Peyer's patch (tissue), 4 donors: Measurements from ENCODE around the gene DOK6. TPM values are rescaled to one million over a fixed set of nuclear protein-coding genes. Genes with fewer than 3 reads are reported as not detected.

ENCODE experiments used
- DNase-seq, 3 donors: peaks; one replicate each; pipeline ENCODE4 v3.0.0-alpha.2; 2017 to 2019
- H3K27ac ChIP-seq, 4 donors: fragments of 200-600 bp; sonication (generic); one replicate each; pipeline ENCODE4 v1.5.1; 2016 to 2019
- H3K27me3 ChIP-seq, 2 donors: fragments of 200-600 bp; sonication (generic); one replicate each; pipeline ENCODE4 v1.5.1; 2019
- H3K36me3 ChIP-seq, 3 donors: fragments of 200-600 bp; sonication (generic); one replicate each; pipeline ENCODE4 v1.5.1; 2016 to 2019
- H3K4me1 ChIP-seq, 4 donors: fragments of 200-600 bp; sonication (generic); one replicate each; pipeline ENCODE4 v1.5.1; 2016 to 2019
- H3K4me3 ChIP-seq, 4 donors: fragments of 200-600 bp; sonication (generic); 1 replicate in 3 of 4; 2 replicates in 1 of 4; pipeline ENCODE4 v1.5.1; 2016 to 2019; ENCODE audit warnings: mild to moderate bottlenecking in 1 of 4
- H3K9me3 ChIP-seq, 4 donors: fragments of 200-600 bp; sonication (generic); one replicate each; pipeline ENCODE4 v1.5.1; 2016 to 2019; ENCODE audit warnings: mild to moderate bottlenecking in 1 of 4
- CTCF ChIP-seq, 6 experiments: fragments of 450-650 bp in 4 of 6; fragments of 200-600 bp in 2 of 6; sonication (generic) in 1 of 6; IDR thresholded peaks; one replicate each; pipeline ENCODE4 v1.5.1; 2017 to 2019; ENCODE audit warnings: antibody characterized with exemption in 6 of 6, mild to moderate bottlenecking in 3 of 6, moderate library complexity in 1 of 6
- POLR2A ChIP-seq, 2 donors: fragments of 450-650 bp; IDR thresholded peaks; one replicate each; pipeline ENCODE4 v1.5.1; 2017; ENCODE audit warnings: antibody characterized with exemption in 2 of 2, mild to moderate bottlenecking in 2 of 2, moderate library complexity in 2 of 2
- total RNA-seq, 4 donors: library from RNA; depleted of rRNA; stranded (reverse); fragments of >200 nt; gene quantifications; one replicate each; pipeline ENCODE4 v1.1.0, GENCODE V29; 2016

Gene DOK6
- total RNA-seq, 4 donors from 2014 or later = 0.13 to 5.2 (median 0.50) TPM

DNA sequence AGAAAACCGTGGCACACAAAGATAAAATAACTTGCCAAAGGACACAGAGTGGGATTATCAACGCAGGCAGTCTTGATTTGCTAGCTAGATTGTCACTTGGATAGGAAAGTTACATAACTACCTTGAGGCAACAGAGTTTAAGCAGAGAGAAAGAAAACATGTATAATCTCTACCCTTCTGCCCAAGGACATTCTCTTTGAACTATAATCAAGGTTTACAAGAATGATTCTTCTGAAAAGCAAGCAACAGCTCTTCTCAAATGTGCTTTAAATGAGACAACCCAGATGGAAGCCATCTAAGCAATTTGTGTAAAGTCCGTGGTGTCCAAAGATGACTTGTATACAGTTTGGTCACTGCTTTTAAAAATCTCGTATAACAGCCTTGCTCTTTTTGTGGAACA is 369.6 kb downstream of the DOK6 start:
- H3K9me3 ChIP-seq = no peaks in the 10 kb centered on the region
- H3K4me3 ChIP-seq = no peak overlapping the region

GRCh38 chr18:69774831-69775230 is 374.1 kb downstream of the DOK6 start:
- H3K36me3 ChIP-seq = no peaks in the 10 kb centered on the region
- no peaks in the 10 kb centered on the region for H3K27me3 ChIP-seq
- no peak overlapping the region for H3K27ac ChIP-seq
- no peak overlapping the region for H3K4me3 ChIP-seq
- TF ChIP-seq POLR2A (IDR thresholded peaks at IDR 0.05) (no peak), CTCF (IDR thresholded peaks at IDR 0.05) (no peak)
- DNase-seq = no peak
- no peaks in the 10 kb centered on the region for H3K4me1 ChIP-seq
- H3K9me3 ChIP-seq = no peaks in the 10 kb centered on the region

More for the DNA sequence above, 369.6 kb downstream of the DOK6 start:
- DNase-seq = no peak
- TF ChIP-seq CTCF (IDR thresholded peaks at IDR 0.05) (no peak), POLR2A (IDR thresholded peaks at IDR 0.05) (no peak)
- Histone ChIP-seq H3K27me3 (no peaks in the 10 kb centered on the region), H3K36me3 (no peaks in the 10 kb centered on the region), H3K27ac (no peak overlapping the region), H3K4me1 (no peaks in the 10 kb centered on the region)

DNA sequence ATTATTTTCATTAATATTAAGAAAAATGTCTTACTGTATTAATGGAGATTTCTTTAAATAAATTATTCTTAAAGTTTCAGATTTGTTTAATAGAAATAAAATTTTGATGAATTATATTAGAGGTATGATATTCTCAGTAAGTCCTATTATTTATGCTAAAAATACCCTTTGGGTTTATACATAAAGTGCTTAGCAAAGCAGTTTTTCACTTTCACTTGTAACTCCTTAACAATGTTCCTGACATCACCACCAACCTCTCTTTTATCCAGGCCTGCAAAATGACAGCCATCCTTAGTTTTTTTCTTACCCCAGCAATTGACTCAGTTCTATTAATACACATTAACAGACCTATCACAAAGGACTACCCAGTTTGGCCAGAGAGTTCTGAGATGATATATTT is 376.6 kb downstream of the DOK6 start:
- Histone ChIP-seq H3K4me1 (no peaks in the 10 kb centered on the region), H3K27ac (no peak overlapping the region), H3K36me3 (no peaks in the 10 kb centered on the region), H3K9me3 (no peaks in the 10 kb centered on the region), H3K4me3 (no peak overlapping the region), H3K27me3 (no peaks in the 10 kb centered on the region)
- no peak for DNase-seq
- no peak for TF ChIP-seq POLR2A (IDR thresholded peaks at IDR 0.05)
- no peak for TF ChIP-seq CTCF (IDR thresholded peaks at IDR 0.05)

GRCh38 chr18:69778680-69779079 is 378.0 kb downstream of the DOK6 start:
- DNase-seq = no peak
- TF ChIP-seq POLR2A (IDR thresholded peaks at IDR 0.05) = no peak
- no peak for TF ChIP-seq CTCF (IDR thresholded peaks at IDR 0.05)

DNA sequence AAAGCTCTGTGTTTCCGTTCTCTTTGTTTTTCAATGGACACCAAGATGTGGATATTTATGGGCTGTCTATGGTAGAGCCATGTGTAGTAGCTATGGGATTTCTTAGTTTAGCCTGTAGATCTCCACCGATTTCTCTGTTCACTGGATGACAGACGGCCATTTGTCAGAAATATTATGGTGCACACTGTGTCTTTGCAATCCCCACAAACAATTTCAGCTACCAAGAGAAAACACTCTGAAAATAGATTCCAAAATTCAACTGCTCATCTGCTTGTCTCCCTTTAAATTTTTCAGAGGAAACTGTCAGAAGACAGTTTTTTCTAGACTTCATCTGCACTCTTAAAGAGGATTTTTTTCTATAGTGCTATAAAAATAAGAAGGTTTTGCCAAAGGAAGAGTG is 380.2 kb downstream of the DOK6 start:
- no peak overlapping the region for H3K27ac ChIP-seq
- no peak for TF ChIP-seq POLR2A (IDR thresholded peaks at IDR 0.05)
- TF ChIP-seq CTCF (IDR thresholded peaks at IDR 0.05) = no peak
- no peaks in the 10 kb centered on the region for H3K4me1 ChIP-seq
- no peaks in the 10 kb centered on the region for H3K9me3 ChIP-seq
- H3K36me3 ChIP-seq = no peaks in the 10 kb centered on the region
- DNase-seq = no peak
- H3K27me3 ChIP-seq = no peaks in the 10 kb centered on the region
- H3K4me3 ChIP-seq = no peak overlapping the region

More at GRCh38 chr18:69778680-69779079, 378.0 kb downstream of the DOK6 start:
- Histone ChIP-seq H3K27ac (no peak overlapping the region), H3K4me3 (no peak overlapping the region), H3K36me3 (no peaks in the 10 kb centered on the region), H3K9me3 (no peaks in the 10 kb centered on the region), H3K27me3 (no peaks in the 10 kb centered on the region), H3K4me1 (no peaks in the 10 kb centered on the region)

DNA sequence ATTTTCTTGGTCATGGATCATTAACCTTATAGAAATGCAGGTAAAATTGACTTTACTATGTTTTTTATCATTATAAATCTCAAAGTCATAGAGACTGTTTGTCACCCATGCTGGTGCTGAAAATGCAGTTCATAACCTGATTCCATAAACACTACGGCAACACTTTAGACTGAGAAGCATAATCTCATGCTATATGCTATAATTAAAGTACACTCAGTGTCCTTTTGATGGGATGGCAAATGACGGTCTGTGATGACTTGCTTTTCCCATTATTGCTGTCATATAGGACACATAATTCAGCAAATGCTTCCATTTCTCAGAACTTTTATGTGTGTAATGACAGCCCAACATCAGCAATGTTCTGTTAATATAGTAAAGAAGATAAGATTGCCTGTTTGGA is 384.1 kb downstream of the DOK6 start:
- no peaks in the 10 kb centered on the region for H3K4me1 ChIP-seq
- no peak overlapping the region for H3K27ac ChIP-seq
- H3K9me3 ChIP-seq = no peaks in the 10 kb centered on the region

More for the DNA sequence above, 384.1 kb downstream of the DOK6 start:
- DNase-seq = no peak
- no peak for TF ChIP-seq POLR2A (IDR thresholded peaks at IDR 0.05)
- TF ChIP-seq CTCF (IDR thresholded peaks at IDR 0.05) = no peak
- Histone ChIP-seq H3K36me3 (no peaks in the 10 kb centered on the region), H3K27me3 (no peaks in the 10 kb centered on the region), H3K4me3 (no peak overlapping the region)
